ENCODE measurements around the gene SETSIP.
"Not testable (repeated sequence)": the region's sequence is repeated elsewhere in the genome, so short reads cannot be mapped to it uniquely, and the experiment has no call there.

The SETSIP gene, protein sequence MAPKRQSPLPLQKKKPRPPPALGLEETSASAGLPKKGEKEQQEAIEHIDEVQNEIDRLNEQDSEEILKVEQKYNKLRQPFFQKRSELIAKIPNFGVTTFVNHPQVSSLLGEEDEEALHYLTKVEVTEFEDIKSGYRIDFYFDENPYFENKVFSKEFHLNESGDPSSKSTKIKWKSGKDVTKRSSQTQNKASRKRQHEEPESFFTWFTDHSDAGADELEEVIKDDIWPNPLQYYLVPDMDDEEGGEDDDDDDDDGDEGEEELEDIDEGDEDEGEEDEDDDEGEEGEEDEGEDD

DNA sequence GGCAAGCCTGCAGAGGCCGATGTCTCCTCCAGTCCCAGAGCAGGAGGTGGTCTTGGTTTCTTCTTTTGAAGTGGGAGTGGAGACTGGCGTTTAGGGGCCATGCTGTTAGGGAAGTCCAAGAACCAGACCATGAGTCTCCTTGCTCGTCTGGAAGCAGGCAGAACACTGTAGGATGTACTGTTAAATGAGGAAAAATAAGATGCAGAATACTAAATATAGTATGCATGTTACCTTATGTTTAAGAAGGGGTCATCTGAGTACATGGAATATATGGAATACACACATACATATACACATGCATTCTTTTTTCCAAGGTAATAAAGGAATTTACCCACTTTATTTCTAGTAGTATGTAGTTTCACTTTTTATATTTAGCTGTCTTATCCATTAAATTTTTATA lies at the start of gene SETSIP:
Gene SETSIP, minus strand, starts transcription at position 101 of the 400 bp plus-strand sequence. Its CDS starts 0 bp downstream, at position 101.
- no peak for DNase-seq

DNA sequence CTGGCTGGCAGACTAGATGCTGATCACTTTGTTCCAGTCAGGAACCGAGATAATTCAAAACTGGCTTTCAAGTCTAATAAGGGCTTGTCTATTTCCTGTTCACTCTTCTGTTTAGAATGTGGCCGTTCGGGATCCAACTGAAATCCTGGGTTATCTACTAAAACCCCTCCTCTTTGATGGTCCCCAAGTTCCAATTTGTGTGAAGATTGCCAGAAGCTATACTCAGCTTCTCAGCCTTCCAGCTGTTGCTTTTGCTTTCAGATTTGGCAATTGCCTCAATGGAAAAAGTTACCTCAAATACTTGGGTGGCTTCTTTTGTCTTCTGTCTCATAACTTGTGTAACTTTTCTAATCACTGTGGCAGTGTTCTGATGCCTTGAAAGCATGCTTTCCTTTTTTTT lies 48.7 kb upstream of the SETSIP start:
- DNase-seq = no peak

DNA sequence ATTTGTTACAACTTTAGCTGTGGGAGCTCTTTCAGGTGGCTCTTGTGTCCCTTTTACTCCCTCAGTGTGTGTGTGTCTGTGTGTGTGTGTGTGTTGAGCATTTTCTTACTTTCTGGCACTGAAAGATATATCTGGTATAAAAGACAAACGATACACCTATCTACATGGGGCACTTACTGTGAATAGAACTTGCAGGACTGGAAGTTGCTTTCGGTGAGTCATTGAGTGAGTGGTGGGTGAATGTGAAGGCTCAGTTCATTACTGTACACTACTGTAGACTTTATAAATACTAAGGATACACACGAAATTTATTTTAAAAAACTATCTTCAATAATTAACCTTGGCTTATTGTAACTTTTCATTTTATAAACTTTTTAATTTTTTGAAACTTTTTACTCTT lies 43.6 kb upstream of the SETSIP start:
- no peak for DNase-seq

DNA sequence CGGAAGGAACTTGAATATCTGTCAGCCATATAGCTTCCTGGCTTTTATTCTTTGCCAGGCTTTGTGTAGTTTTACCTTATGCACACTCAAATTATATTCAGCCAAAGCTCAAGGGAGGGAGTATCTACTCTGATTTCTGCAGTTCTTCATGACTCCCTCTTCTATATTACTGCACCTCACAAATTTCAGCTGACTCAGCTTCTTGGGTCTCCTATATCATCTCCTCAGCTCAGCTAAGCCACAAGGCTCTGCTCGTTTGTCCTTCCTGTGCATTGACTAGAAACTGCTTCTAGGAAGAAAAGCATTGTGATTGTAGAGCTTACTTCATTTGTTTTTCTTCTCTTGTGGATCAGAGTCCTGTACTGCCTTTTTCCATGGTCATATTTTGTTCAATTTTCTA lies 42.3 kb upstream of the SETSIP start:
- no peak for DNase-seq

DNA sequence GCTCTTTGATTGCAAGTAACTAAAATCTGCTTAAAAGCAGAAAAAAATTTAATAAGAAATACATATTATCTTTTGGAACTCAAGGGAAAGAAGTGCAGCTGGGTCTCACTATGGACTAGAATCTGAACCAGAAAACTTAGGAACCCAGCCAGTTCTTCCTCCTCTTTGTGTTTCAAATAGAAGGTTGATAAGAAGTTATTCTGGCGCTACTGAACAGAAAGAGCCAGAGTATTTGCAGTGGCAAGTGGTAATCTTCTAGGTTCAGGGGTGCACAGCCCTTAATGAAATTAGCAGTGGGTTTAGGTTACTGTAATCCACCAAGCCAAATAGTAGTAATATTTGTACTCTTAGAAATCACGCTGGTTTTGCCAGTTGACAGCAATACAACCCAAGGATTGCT lies 33.4 kb upstream of the SETSIP start:
- DNase-seq = no peak

DNA sequence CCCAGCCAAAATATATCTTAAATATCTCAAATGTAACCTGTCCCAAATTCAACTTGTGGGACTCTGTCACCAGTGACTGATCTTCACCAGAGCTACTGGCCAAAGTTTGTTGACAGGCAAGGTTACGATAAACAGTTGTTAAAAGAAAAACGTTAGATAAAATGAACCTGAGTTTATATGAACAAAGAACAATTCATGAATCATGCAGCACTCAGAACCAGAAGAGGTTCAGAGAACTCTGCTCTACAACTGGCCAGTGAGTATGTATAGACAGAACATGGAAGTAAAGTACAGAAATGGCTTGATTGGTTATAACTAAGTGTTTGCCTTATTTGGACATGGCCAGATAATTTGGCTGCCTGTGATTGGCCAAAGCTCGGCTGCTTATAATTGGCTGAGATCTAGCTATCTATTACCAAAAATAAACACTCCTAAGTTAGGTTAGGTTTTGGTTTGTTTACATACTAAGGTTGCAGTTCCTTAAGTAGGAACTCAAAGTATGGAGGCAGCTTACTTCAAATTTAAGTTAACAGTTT lies 30.4 kb upstream of the SETSIP start:
- no peak for DNase-seq

DNA sequence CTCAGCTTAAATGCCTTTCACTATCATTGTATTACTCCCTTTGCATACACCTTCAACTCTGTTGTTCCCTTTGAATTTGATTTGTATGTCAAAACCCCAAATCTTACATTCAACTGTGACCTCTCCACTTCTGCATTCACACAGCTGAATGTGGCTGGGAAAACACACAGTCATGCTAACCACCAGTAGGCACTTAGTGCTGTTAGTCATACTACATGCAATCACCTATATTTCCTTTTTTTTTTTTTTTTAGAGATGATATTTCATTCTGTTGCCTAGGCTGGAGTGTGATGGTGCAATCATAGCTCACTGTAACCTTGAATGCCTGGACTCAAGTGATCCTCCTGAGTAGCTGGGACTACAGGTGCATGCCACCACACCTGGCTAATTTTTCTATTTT lies 21.1 kb upstream of the SETSIP start:
- DNase-seq = no peak

DNA sequence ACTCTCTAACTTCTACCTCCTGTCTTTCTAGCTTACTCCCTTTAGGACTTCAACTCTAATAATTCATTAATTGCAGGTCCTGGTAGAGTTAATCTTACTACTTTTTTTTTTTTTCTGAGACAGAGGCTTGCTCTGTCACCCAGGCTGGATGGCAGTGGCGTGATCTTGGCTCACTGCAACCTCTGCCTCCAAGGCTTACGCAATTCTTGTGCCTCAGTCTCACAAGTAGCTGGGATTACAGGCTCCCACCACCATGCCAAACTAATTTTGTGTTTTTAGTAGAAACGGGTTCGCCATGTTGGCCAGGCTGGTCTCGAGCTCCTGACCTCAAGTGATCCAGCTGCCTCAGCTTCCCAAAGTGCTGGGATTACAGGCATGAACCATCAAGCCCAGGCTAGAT lies 20.7 kb upstream of the SETSIP start:
- no peak for DNase-seq

DNA sequence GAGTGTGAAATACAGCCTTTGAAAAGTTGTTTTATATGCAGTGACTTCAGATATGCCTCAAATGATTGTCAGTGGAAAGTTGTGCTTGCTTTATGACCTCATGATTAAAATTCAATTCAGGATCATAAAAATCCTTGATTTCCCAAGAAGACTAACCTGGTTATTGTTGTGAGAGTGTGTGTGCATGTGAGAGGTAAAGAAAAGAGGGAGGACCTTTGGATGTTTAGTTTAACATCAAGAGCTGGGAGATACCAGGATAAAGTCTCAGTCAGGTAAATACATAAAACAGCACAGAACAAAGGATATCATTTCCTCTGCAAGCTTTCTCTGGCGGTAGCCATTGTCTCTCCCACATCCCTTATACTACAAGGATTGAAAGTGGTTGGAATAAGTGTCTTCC lies 19.4 kb upstream of the SETSIP start:
- no peak for DNase-seq

DNA sequence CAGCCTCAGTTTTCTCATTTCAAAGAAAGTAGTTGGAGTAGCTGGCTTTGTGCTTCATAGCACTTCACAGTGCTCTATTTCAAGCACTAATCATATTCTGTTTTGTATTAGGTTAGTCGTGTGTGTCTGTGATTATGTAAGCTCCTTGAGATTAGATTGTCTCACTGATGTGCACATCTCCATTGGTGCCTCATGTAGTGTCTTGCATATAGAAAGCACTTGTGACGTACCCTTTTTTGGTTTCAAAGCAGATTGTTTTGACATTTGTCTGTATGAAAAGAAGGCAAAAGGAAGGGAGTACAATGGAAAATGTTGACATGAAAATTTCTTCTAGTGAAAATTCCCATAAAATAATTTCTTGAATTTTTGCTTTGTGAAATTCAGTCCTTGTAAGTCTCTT lies 18.9 kb upstream of the SETSIP start:
- no peak for DNase-seq

DNA sequence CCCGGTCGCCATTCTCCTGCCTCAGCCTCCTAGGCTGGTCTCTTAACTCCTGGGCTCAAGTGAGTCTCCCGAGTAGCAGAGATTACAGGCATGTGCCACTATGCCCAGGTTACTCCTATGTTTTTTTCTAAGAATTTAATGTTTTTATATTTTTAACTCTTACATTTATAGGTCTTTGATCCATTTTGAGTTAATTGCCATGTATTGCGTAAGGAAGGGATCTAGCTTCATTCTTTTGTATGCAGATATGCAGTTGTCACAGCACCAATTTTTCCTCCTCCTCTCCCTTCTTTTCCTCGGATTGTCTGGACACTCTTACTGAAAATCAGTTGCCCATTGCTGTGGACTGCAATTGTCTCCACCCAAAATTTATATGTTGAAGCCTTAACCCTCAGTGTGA lies 16.4 kb upstream of the SETSIP start:
- no peak for DNase-seq

DNA sequence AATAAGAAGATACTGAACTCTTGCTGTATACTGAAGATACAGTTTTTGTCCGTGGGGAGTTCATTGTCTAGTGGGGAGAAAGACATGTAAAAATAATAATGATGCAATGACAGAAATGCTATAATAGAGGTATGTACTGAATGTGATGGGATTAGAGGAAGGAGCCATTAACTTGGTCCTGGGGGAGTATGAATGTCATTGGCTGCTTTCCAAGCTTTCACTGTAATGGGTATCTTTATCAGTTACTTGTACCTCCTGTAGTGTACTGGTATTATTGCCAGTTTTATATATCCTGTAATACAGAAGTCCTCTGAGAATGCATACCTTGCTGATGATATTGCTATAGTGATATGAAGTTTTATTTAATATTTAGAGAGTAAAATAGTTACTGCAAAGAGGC lies 12.3 kb upstream of the SETSIP start:
- DNase-seq = no peak

DNA sequence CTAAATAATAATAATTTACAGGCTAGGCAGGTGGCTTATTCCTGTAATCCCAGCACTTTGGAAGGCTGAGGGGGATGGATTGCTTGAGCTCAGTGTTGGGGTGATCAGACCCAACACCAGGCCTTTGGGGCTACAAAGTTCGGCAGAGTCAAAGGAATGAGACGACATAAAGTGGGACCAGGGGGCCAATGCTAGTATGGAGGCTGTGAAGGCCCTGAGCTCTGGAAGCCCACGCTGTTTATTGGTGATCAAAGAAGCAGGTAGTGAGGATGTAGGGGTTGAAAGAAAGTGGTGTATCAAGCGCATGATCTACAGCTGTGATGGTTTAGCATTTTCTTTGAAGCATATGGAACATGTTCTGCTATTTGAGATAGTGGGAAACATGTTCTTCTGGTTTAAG lies 10.5 kb upstream of the SETSIP start:
- no peak for DNase-seq

DNA sequence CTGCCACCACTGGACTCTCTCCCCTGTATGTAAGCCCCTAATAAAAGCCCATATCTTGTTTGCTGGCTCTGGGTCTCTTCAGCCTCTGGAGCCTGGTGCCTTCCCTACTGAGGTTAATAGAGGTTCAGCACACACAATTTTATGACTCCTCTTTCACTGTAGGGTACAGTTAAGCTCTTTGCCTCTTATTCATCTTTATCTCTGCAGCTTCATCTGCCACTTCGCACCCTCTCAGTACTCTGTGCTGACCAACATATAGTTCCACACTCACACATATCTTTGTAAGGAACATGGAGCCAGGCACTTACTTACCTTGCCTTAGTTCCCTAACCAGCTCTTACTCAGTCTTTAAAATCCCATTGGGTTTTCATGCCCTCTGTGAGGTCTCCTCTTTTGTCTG lies 9.4 kb upstream of the SETSIP start:
- DNase-seq = no peak

DNA sequence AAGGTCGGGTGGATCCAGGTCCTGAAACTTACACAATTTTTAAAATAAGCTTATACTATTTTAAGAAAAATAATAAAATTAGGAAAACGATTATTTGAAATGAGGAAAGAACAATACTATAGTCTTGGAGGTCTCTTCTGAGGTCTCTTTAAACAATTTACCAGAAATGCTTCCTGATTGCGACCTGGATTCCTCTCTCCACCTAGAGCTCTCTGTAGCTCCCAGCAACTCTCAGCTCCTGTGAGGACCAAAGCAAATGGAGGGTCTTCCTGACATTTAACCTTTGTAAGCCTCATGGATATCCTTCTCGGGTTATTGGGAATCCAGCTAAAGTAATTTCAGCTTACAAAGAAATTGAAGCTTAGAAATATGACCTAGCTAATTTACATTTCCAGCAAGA lies 5.8 kb upstream of the SETSIP start:
- DNase-seq = no peak

DNA sequence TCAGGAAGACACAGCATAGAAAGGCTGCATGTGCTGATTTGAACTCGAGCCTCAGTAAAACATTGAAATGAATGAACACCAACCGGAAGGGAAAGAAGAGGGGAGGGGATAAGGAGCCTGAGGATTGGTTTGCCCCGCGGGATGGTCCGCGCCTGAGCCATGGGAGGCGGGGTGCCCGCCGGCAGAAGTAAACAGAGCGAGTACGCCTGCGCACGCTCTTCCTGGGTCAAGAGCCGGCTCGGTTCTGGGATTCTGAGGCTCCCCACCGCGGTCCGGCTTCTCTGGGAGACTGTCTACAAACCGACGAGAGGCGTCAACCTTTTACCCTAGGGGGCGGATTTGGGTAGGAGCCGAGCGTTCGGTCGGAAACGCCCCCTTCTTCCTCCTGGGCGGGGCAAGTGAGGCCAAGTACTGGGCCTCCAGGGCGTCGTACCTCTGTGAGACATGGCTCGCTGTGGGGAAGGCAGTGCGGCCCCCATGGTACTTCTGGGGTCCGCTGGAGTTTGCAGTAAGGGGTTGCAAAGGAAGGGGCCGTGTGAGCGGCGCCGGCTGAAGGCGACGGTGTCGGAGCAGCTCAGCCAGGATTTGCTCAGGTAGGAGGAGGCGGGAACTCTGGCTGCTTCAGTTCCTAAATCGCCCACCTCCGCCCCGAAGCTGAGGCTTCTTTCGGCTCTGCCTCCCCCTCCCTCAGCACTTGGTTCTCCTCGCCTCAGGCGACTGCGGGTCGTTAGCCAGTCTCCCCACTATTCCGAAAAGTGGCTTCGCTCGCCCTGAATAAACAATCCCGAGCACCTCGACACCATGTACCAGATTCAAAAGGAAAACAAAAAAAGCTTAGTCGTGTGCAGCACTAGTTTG lies 5.1 kb upstream of the SETSIP start, which contains the start of gene BTBD8:
Gene BTBD8, plus strand, starts transcription at position 218 of the 858 bp plus-strand sequence. Its CDS starts 227 bp downstream, at position 445.
- peak; percentile 85 to 87 for DNase-seq

DNA sequence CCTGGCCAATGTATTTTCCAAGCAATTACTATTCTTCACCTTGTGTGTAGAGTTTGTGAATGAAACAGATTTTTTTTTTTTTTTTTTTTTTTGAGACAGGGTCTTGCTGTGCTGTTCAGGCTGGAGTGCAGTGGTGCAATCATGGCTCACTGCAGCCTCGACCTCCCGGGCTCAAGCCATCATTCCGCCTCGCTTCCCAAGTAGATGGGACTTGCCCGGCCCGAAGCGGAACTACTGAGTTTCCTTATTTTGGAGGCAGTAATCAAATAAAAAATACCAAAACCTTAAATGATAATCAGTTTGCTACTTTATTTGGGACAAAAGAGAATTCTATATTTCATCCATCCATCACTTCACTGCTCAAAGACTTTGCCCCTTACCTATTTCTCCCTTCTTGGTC lies 4.2 kb upstream of the SETSIP start:
- no peak for DNase-seq

DNA sequence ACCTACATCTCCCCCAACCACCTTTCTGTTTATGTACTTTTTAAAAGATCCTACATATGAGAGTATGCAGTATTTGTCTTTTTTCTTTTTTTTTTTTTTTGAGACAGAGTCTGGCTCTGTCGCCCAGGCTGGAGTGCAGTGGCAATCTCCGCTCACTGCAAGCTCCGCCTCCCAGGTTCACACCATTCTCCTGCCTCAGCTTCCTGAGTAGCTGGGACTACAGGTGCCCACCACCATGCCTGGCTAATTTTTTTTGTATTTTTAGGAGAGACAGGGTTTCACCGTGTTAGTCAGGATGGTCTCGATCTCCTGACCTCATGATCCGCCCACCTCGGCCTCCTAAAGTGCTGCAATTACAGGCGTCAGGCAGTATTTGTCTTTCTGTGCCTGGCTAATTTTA lies 2.9 kb upstream of the SETSIP start:
- DNase-seq = not testable (repeated sequence)

DNA sequence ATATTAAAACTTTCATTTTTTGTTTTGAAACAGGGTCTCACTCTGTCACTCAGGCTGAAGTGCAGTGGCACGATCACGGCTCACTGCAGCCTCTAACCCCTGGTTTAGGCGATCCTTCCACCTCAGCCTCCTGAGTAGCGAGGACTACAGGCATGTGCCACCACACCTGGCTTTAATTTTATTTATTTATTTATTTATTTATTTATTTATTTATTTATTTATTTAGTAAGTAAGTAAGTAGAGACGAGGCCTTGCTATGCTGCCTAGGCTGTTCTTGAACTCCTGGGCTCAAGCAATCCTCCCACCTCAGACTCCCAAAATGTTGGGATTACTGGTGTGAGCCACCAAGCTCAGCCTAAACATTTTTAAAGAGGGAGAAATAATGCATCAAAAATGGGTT lies 1.2 kb upstream of the SETSIP start:
- DNase-seq = no peak

DNA sequence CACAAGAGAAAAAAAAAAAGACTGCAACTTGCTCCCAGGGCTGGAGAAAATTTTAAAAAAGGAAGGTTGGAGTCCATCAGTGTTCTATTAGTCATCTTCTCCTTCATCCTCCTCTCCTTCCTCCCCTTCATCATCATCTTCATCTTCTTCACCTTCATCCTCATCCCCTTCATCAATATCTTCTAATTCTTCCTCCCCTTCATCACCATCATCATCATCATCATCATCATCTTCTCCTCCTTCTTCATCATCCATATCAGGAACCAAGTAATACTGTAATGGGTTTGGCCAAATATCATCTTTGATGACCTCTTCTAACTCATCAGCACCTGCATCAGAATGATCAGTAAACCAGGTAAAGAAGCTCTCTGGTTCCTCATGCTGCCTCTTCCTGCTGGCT lies 765 bp downstream of the SETSIP start:
- DNase-seq = not testable (repeated sequence)

DNA sequence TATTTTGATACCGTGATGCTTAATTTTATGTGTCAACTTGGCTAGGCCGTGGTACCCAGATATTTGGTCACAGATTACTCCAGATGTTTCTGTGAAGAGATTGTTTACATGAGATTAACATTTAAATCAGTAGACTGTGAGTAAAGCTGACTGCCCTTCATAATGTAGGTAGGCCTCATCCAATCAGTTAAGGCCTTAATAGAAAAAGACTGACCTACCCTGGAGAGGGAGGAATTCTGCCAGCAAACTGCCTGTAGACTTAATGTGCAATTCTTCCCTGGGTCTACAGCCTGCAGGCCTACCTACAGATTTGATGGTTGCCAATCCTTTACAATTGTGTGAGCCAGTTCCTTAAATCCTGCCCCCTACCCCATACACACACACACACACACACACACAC lies 4.3 kb downstream of the SETSIP start:
- no peak for DNase-seq

DNA sequence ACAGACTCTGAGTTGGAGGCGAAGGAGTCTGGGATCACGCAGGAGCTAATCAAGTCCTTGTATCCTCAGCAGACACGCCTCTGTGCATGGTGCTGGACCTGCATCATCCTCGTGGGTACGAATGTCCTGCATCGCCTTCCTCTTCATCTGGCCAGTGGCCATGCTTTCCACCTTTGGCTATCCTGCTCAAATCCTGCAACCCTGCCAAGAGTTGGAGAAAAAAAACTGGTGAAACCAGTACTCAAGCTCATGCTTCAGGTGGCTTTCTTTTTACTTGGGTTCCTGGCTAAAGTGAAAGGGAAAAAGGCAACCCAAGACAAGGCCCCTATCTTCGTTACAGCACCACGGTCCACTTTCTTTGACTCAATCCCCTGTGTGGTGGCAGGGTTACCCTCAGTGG lies 8.9 kb downstream of the SETSIP start:
- no peak for DNase-seq

DNA sequence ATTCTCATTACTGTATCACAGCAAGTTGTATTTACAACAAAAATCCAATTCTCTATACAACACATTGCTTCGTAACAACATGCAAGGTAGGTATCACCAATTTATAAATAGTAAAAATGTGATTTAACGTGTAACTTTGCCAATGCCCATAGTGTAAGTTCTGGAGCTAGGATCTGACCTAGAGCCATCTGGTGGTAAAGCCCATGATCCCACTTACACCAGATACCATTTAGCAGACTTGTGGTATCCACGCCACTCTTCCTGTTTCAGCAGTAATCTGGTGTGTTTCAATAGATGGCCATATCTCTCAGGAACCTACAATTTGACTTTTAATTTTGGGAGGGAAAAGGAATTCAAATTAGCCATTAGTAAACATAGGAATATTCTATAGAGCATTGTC lies 10.2 kb downstream of the SETSIP start:
- no peak for DNase-seq

DNA sequence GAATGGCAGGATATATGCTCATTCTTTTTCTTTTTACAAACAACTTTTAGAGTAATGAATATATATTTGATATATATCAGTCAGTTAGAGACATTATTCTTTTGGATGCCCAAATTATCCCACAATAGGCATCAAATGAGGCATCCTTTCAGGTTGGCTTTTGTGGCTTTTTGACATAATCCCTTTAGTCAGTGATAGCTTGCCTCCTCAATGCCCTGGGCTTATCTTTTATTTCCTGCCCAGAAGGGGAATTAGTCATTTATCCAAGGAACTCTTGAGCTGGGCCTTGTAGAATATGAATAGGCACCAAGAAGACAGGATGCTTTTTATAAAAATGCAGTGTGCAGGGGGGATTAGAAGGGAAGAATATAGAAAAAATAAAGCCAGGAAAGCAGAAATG lies 23.3 kb downstream of the SETSIP start:
- no peak for DNase-seq
